Myocyte (in vitro differentiated cells): ENCODE data around the gene CRAT. TPM values are rescaled to one million over a fixed set of nuclear protein-coding genes. Genes with fewer than 3 reads are reported as not detected.
"Not testable (repeated sequence)": the region's sequence is repeated elsewhere in the genome, so short reads cannot be mapped to it uniquely, and the experiment has no call there.

Experiments used
- DNase-seq: peaks from one replicate; pipeline ENCODE4 v3.0.0-alpha.2; 2012; ENCODE audit warnings: low read depth
- total RNA-seq: library from RNA; depleted of rRNA; stranded (reverse); fragments of >200 nt; gene quantifications from 2 replicates; pipeline ENCODE4 v1.2.3, GENCODE V29; 2014

Gene CRAT
- total RNA-seq, 1 donor from 2014 or later, result 102 TPM

GRCh38 chr9:129138476-129139232 is 28.1 kb upstream of the CRAT start:
- DNase-seq, result peak; percentile 77

GRCh38 chr9:129138144-129138462 is 27.5 kb upstream of the CRAT start:
- DNase-seq, result no peak

- DNase-seq, result no peak
Measured at GRCh38 chr9:129137292-129138143, 26.9 kb upstream of the CRAT start.

- no peak for DNase-seq
Measured at GRCh38 chr9:129136446-129137035, 25.9 kb upstream of the CRAT start.

- no peak for DNase-seq
Measured at GRCh38 chr9:129135476-129135875, 24.9 kb upstream of the CRAT start.

GRCh38 chr9:129133082-129133481 is 22.5 kb upstream of the CRAT start:
- DNase-seq, result no peak

GRCh38 chr9:129131300-129132145 is 20.9 kb upstream of the CRAT start:
- peak; percentile 68 for DNase-seq

- no peak for DNase-seq
Measured at GRCh38 chr9:129130791-129131190, 20.2 kb upstream of the CRAT start.

GRCh38 chr9:129130271-129130670 is 19.7 kb upstream of the CRAT start:
- DNase-seq, result not testable (repeated sequence)

GRCh38 chr9:129128689-129129088 is 18.1 kb upstream of the CRAT start:
- DNase-seq, result no peak

GRCh38 chr9:129126749-129127618 is 16.4 kb upstream of the CRAT start:
- DNase-seq, result peak; percentile 62

GRCh38 chr9:129125478-129125877 is 14.9 kb upstream of the CRAT start:
- peak; percentile 47 for DNase-seq

GRCh38 chr9:129124506-129125069 is 14.0 kb upstream of the CRAT start:
- DNase-seq, result no peak

GRCh38 chr9:129122976-129123375 is 12.4 kb upstream of the CRAT start:
- DNase-seq, result not testable (repeated sequence)

- DNase-seq, result no peak
Measured at GRCh38 chr9:129122133-129122532, 11.5 kb upstream of the CRAT start.

- DNase-seq, result peak; percentile 96
Measured at GRCh38 chr9:129121483-129121882, 10.9 kb upstream of the CRAT start.

- no peak for DNase-seq
Measured at GRCh38 chr9:129118799-129119198, 8.2 kb upstream of the CRAT start.

- no peak for DNase-seq
Measured at GRCh38 chr9:129113645-129114304, 3.2 kb upstream of the CRAT start.

- not testable (repeated sequence) for DNase-seq
Measured at GRCh38 chr9:129112526-129112925, 1.9 kb upstream of the CRAT start.
